HEK293 (cell line): Measurements from ENCODE around the gene WDR13.
A peak's percentile ranks its signal among the peaks of the same experiment; 100 is the strongest.

Experiments
- CTCF ChIA-PET: fragments of 350-600 bp; formaldehyde crosslinking; extraction: SDS; loops from one replicate; lab custom pipeline; 2021; ENCODE audit warnings: antibody characterized with exemption; lab: Yijun Ruan, JAX
- POLR2A ChIA-PET: fragments of 300-600 bp; formaldehyde crosslinking; extraction: SDS; loops from one replicate; lab custom pipeline; 2020; ENCODE audit warnings: antibody characterized with exemption, inconsistent platforms; lab: Yijun Ruan, JAX
- H3K27ac ChIP-seq: fragments of 200-500 bp; sonication (Bioruptor generic); 2 replicates; pipeline ENCODE4 v1.5.1; 2014; ENCODE audit warnings: low read depth, low read length, control low read depth, inconsistent platforms; ENCODE audit errors: extremely low read depth
- H3K36me3 ChIP-seq, 2 experiments: fragments of 200-500 bp in 1 of 2; sonication (Bioruptor generic) in 1 of 2; 1 replicate in 1 of 2; 2 replicates in 1 of 2; pipeline ENCODE4 v1.5.1; 2014 to 2017; ENCODE audit warnings: inconsistent platforms in 2 of 2, low read length in 2 of 2; ENCODE audit not compliant: control insufficient read depth in 2 of 2, insufficient read depth in 1 of 2
- H3K4me1 ChIP-seq: fragments of 200-500 bp; sonication (Bioruptor generic); 2 replicates; pipeline ENCODE4 v1.5.1; 2014; ENCODE audit warnings: mild to moderate bottlenecking, low read length, inconsistent platforms; ENCODE audit not compliant: control insufficient read depth, insufficient read depth
- H3K4me3 ChIP-seq: 2 replicates; pipeline ENCODE4 v1.5.1; 2011; ENCODE audit warnings: low read depth, mild to moderate bottlenecking, control low read depth, low read length, moderate library complexity
- H3K9me3 ChIP-seq: fragments of 200-500 bp; sonication (Bioruptor generic); 2 replicates; pipeline ENCODE4 v1.5.1; 2014; ENCODE audit warnings: low read depth, low read length, inconsistent platforms; ENCODE audit not compliant: control insufficient read depth, insufficient read depth
- EGR2 ChIP-seq: fragments of 450-650 bp; formaldehyde crosslinking; IDR thresholded peaks from 2 replicates; pipeline ENCODE4 v1.5.1; 2016; ENCODE audit warnings: low read depth, missing biosample characterization, missing genetic modification characterization
- HOXA7 ChIP-seq: sonication (generic); formaldehyde crosslinking; IDR thresholded peaks from 2 replicates; pipeline ENCODE4 v1.8.1; 2022; ENCODE audit warnings: missing genetic modification reagents, borderline replicate concordance
- KLF1 ChIP-seq: fragments of 450-650 bp; formaldehyde crosslinking; IDR thresholded peaks from 2 replicates; pipeline ENCODE4 v1.5.1; 2016; ENCODE audit warnings: missing biosample characterization, missing genetic modification characterization
- RBAK ChIP-seq: fragments of 450-650 bp; formaldehyde crosslinking; IDR thresholded peaks from 2 replicates; pipeline ENCODE4 v1.5.1; 2016; ENCODE audit warnings: missing biosample characterization, missing genetic modification characterization
- SALL2 ChIP-seq: fragments of 450-650 bp; formaldehyde crosslinking; IDR thresholded peaks from 2 replicates; pipeline ENCODE4 v1.5.0; 2017; ENCODE audit warnings: missing biosample characterization, mild to moderate bottlenecking, missing genetic modification characterization, borderline replicate concordance
- ZFP69B ChIP-seq: fragments of 450-650 bp; formaldehyde crosslinking; IDR thresholded peaks from 2 replicates; pipeline ENCODE4 v1.5.1; 2016; ENCODE audit warnings: missing biosample characterization, missing genetic modification characterization
- ZIC2 ChIP-seq: fragments of 450-650 bp; formaldehyde crosslinking; IDR thresholded peaks from 2 replicates; pipeline ENCODE4 v1.5.1; 2016; ENCODE audit warnings: missing biosample characterization, missing genetic modification characterization
- ZNF16 ChIP-seq: fragments of 450-650 bp; formaldehyde crosslinking; IDR thresholded peaks from 2 replicates; pipeline ENCODE4 v1.5.1; 2016; ENCODE audit warnings: low read depth, missing biosample characterization, missing genetic modification characterization
- ZNF514 ChIP-seq: fragments of 450-650 bp; formaldehyde crosslinking; IDR thresholded peaks from 2 replicates; pipeline ENCODE4 v1.5.1; 2016; ENCODE audit warnings: missing biosample characterization, missing genetic modification characterization
- ZNF529 ChIP-seq: fragments of 450-650 bp; formaldehyde crosslinking; IDR thresholded peaks from 2 replicates; pipeline ENCODE4 v1.5.1; 2017; ENCODE audit warnings: missing genetic modification characterization, missing biosample characterization; ENCODE audit not compliant: insufficient replicate concordance
- ZNF623 ChIP-seq: fragments of 450-650 bp; formaldehyde crosslinking; IDR thresholded peaks from 2 replicates; pipeline ENCODE4 v1.5.1; 2016; ENCODE audit warnings: missing biosample characterization, missing genetic modification characterization
- ZNF629 ChIP-seq: fragments of 450-650 bp; formaldehyde crosslinking; IDR thresholded peaks from 2 replicates; pipeline ENCODE4 v1.5.1; 2017; ENCODE audit warnings: missing biosample characterization, missing genetic modification characterization
- TF ChIP-seq, protein P1 (sequence below): fragments of 450-650 bp; formaldehyde crosslinking; IDR thresholded peaks from 2 replicates; pipeline ENCODE4 v1.5.1; 2016; ENCODE audit warnings: missing biosample characterization, missing genetic modification characterization, low read depth
- TF ChIP-seq, protein P2 (sequence below): fragments of 450-650 bp; formaldehyde crosslinking; IDR thresholded peaks from 2 replicates; pipeline ENCODE4 v1.5.1; 2016; ENCODE audit warnings: missing biosample characterization, missing genetic modification characterization
- TF ChIP-seq, protein P3 (sequence below): fragments of 450-650 bp; formaldehyde crosslinking; IDR thresholded peaks from 2 replicates; pipeline ENCODE4 v1.5.1; 2016; ENCODE audit warnings: missing biosample characterization, missing genetic modification characterization

Gene WDR13

DNA sequence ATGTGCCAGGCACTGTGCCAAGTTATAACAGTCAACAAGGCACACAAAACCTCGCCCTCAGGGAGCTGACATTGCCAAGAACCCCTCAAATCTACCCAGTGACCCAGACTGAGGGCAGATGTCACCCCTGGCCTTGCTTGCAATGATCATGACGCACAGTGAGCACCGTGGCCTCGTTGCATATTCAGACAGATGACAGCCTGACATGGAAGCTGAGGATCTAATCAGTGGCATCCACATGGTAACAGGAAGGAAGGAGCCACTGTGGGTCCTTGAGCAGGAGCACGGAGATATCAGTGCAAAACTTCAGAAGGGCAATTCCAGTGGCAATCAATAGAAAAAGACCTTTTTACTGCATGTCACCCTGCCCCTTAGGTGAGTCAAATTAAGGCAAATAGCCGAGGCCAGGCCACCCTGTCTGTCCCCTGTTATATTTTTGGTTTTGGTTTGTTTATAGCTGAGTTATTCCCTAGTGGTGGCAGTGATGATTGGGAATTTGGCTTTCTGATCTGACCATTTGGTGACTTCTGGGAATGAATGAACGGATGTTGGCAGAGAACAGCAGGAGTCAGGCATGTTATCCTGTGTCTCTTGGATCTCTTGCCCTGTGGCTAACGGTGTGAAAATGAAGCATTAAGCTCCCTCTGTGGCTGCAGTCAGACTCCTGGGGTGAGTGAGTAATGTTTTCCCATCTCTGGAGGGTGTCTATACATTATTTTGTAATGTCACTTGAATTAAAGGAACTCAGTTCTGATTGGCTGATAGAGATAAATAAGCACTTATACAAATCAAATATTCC lies 20.4 kb downstream of the WDR13 start:
- POLR2A ChIA-PET = no interaction called here
- Histone ChIP-seq H3K9me3 (no peaks in the 10 kb centered on the region), H3K4me3 (no peak overlapping the region), H3K36me3 (no peaks in the 10 kb centered on the region), H3K27ac (no peak overlapping the region), H3K4me1 (no peaks in the 10 kb centered on the region)
- CTCF ChIA-PET = interaction anchor here (0.6 kb wide), 1 partner anchor 677 kb away, joined by 3 read pairs; no protein-coding TSS in a partner anchor
- TF ChIP-seq ZIC2 (tag by site-specific recombination) (peak; percentile 93), EGR2 (tag by site-specific recombination) (no peak), ZNF16 (tag by site-specific recombination) (0 out of 2 replicates have a peak, but pooled peaks have one; percentile 24), SALL2 (tag by site-specific recombination) (no peak), KLF1 (tag by site-specific recombination) (no peak), ZNF629 (tag by site-specific recombination) (no peak), ZFP69B (tag by site-specific recombination) (no peak)
- TF ChIP-seq, protein P1, sequence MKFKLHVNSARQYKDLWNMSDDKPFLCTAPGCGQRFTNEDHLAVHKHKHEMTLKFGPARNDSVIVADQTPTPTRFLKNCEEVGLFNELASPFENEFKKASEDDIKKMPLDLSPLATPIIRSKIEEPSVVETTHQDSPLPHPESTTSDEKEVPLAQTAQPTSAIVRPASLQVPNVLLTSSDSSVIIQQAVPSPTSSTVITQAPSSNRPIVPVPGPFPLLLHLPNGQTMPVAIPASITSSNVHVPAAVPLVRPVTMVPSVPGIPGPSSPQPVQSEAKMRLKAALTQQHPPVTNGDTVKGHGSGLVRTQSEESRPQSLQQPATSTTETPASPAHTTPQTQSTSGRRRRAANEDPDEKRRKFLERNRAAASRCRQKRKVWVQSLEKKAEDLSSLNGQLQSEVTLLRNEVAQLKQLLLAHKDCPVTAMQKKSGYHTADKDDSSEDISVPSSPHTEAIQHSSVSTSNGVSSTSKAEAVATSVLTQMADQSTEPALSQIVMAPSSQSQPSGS (tag by site-specific recombination) = no peak

DNA sequence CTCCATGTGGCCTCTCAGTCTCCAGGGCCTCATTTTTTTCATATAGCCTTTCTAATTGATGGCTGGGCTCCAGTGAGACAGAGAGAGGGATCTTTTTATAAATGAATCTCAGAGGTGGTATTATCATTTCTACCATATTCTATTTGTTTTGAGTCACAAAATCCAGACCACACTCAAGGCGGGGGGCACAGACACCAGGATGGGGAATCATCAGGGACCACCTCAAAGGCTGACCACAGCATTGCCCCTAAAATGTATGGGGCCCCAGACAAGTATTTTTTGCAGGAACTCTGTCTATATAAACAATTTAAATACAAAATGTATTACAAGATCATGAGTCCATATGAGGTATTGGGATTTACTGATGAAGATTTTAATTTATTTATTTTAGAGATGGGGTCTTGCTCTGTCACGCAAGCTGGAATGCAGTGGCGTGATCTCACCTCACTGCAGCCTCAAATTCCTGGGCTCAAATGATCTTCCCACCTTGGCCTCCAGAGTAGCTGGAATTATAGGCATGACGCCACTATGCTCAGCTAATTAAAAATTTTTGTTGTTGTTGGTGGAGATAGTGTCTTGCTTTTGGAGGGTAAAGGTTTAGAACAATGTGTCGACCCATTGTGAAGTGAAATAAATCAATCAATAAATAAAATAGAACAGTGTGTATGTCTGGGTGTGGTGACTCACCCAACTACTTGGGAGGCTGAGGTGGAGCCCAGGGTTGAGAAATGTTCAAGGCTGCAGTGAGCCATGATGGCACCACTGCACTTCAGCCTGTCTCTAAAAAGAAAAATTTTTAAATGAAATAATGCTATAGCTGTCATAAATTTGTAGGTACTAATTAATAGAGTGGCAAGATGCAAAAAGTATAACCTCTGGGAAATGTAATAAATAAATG lies 29.4 kb downstream of the WDR13 start:
- Histone ChIP-seq H3K36me3 (no peaks in the 10 kb centered on the region), H3K9me3 (no peaks in the 10 kb centered on the region), H3K4me1 (no peaks in the 10 kb centered on the region), H3K27ac (no peak overlapping the region), H3K4me3 (no peak overlapping the region)
- ChIA-PET CTCF (interaction anchor here (0.6 to 0.7 kb wide), 3 partner anchors 38 to 444 kb away, joined by 3 to 6 read pairs (median 4); no protein-coding TSS in a partner anchor), POLR2A (interaction anchor here (1.0 kb wide), 1 partner anchor 8 kb away, joined by 3 read pairs; no protein-coding TSS in a partner anchor)
- TF ChIP-seq RBAK = no peak
- no peak for TF ChIP-seq ZNF623 (tag by site-specific recombination)
- TF ChIP-seq ZNF16 (tag by site-specific recombination) = no peak
- no peak for TF ChIP-seq HOXA7 (CRISPR knock-in tag)
- TF ChIP-seq, protein P2, sequence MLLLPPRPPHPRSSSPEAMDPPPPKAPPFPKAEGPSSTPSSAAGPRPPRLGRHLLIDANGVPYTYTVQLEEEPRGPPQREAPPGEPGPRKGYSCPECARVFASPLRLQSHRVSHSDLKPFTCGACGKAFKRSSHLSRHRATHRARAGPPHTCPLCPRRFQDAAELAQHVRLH (tag by site-specific recombination) = no peak
- TF ChIP-seq, protein P1 (tag by site-specific recombination) = no peak
- TF ChIP-seq, protein P3, sequence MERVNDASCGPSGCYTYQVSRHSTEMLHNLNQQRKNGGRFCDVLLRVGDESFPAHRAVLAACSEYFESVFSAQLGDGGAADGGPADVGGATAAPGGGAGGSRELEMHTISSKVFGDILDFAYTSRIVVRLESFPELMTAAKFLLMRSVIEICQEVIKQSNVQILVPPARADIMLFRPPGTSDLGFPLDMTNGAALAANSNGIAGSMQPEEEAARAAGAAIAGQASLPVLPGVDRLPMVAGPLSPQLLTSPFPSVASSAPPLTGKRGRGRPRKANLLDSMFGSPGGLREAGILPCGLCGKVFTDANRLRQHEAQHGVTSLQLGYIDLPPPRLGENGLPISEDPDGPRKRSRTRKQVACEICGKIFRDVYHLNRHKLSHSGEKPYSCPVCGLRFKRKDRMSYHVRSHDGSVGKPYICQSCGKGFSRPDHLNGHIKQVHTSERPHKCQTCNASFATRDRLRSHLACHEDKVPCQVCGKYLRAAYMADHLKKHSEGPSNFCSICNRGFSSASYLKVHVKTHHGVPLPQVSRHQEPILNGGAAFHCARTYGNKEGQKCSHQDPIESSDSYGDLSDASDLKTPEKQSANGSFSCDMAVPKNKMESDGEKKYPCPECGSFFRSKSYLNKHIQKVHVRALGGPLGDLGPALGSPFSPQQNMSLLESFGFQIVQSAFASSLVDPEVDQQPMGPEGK (tag by site-specific recombination) = no peak
- TF ChIP-seq ZNF529 (tag by site-specific recombination) = no peak
- no peak for TF ChIP-seq ZNF514 (tag by site-specific recombination)
- TF ChIP-seq, all 188 proteins: peak for 0
